ENCODE measurements around the gene CUBN. TPM values are rescaled to one million over a fixed set of nuclear protein-coding genes. Genes with fewer than 3 reads are reported as not detected.

The CUBN gene
- total RNA-seq, 4 donors from 2014 or later, result 13.4 to 31.0 (median 19.7) TPM

- 27 to 41% methylated on average over 2 of the region's 2 CpGs for WGBS, 2 donors
- Histone ChIP-seq H3K4me3 (replicated peaks in 1 of 3) (no peak overlapping the region), H3K36me3 (no peaks in the 10 kb centered on the region), H3K4me1 (no peaks in the 10 kb centered on the region), H3K27ac (no peak overlapping the region), H3K27me3 (no peaks in the 10 kb centered on the region), H3K9me3 (no peaks in the 10 kb centered on the region)
- intact Hi-C loops (cut with DNase I), result no loop called here
- DNase-seq, result peak in 1 of 2 donors; percentile 6
- TF ChIP-seq CTCF (IDR thresholded peaks at IDR 0.05), result no peak
- TF ChIP-seq POLR2A (IDR thresholded peaks at IDR 0.05), result no peak
These were observed 33.2 kb upstream of the CUBN start for GRCh38 chr10:17162828-17163227.

GRCh38 chr10:17161775-17162174, 32.2 kb upstream of the CUBN start:
- intact Hi-C loops (cut with DNase I), result no loop called here
- WGBS, 2 donors, result 63 to 65% methylated on average over 3 of the region's 3 CpGs

GRCh38 chr10:17157024-17157423, 27.4 kb upstream of the CUBN start:
- H3K27me3 ChIP-seq, result no peaks in the 10 kb centered on the region
- no peaks in the 10 kb centered on the region for H3K36me3 ChIP-seq
- H3K4me3 ChIP-seq (replicated peaks in 1 of 3), result no peak overlapping the region
- H3K4me1 ChIP-seq, result peaks cover 0 to 2% of the 10 kb centered on the region in 2 donors
- no peak for DNase-seq
- 88 to 90% methylated on average over 2 of the region's 2 CpGs for WGBS, 2 donors
- TF ChIP-seq CTCF (IDR thresholded peaks at IDR 0.05) (no peak), POLR2A (IDR thresholded peaks at IDR 0.05) (no peak)
- intact Hi-C loops (cut with DNase I), result no loop called here
- H3K9me3 ChIP-seq, result no peaks in the 10 kb centered on the region
- H3K27ac ChIP-seq, result no peak overlapping the region

More at GRCh38 chr10:17161775-17162174, 32.2 kb upstream of the CUBN start:
- Histone ChIP-seq H3K27ac (no peak overlapping the region), H3K4me1 (no peaks in the 10 kb centered on the region), H3K4me3 (replicated peaks in 1 of 3) (no peak overlapping the region), H3K36me3 (no peaks in the 10 kb centered on the region), H3K9me3 (no peaks in the 10 kb centered on the region), H3K27me3 (no peaks in the 10 kb centered on the region)
- no peak for TF ChIP-seq POLR2A (IDR thresholded peaks at IDR 0.05)
- TF ChIP-seq CTCF (IDR thresholded peaks at IDR 0.05), result no peak
- DNase-seq, result no peak

- no peak overlapping the region for H3K4me3 ChIP-seq (replicated peaks in 1 of 3)
- TF ChIP-seq CTCF (IDR thresholded peaks at IDR 0.05), result no peak
- no peak for TF ChIP-seq POLR2A (IDR thresholded peaks at IDR 0.05)
- intact Hi-C loops (cut with DNase I), result no loop called here
- H3K36me3 ChIP-seq, result no peaks in the 10 kb centered on the region
- no peaks in the 10 kb centered on the region for H3K9me3 ChIP-seq
- no peaks in the 10 kb centered on the region for H3K27me3 ChIP-seq
- peaks cover 5 to 8% of the 10 kb centered on the region in 2 donors for H3K4me1 ChIP-seq
- no peak for DNase-seq
- no peak overlapping the region for H3K27ac ChIP-seq
These were observed 26.2 kb upstream of the CUBN start for GRCh38 chr10:17155826-17156225.

GRCh38 chr10:17154116-17154515, 24.5 kb upstream of the CUBN start:
- Histone ChIP-seq H3K9me3 (no peaks in the 10 kb centered on the region), H3K27me3 (no peaks in the 10 kb centered on the region), H3K4me3 (replicated peaks in 1 of 3) (no peak overlapping the region), H3K36me3 (no peaks in the 10 kb centered on the region), H3K4me1 (peaks cover 5 to 8% of the 10 kb centered on the region in 2 donors), H3K27ac (no peak overlapping the region)
- TF ChIP-seq POLR2A (IDR thresholded peaks at IDR 0.05), result no peak
- TF ChIP-seq CTCF (IDR thresholded peaks at IDR 0.05), result no peak
- DNase-seq, result no peak
- intact Hi-C loops (cut with DNase I), result no loop called here
